Measurements from ENCODE around the gene GYG1.

Gene GYG1

DNA sequence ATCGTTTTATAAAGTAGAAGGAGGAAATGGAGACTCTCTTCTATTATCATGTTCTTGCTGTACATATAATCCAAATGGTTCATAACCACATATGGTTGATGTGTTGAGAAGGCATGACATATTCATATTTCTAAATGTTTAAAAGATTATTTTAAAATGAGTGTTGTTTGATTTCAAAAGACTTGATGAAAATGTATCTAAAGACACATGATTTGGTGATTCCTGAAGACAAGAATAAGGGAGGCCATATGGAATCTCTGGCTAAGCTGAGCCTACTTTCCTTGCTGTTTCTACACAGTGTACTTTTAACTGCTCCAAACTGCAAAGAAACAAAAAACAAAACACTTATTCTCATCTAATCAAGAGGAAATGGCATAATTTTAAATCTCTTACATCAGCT is 23.0 kb upstream of the GYG1 start:
- no peaks in the 10 kb centered on the region for H3K4me1 ChIP-seq (ENCODE audit: control extremely low read depth in 1 of 4, control insufficient read depth in 4 of 4, insufficient read depth in 4 of 4, low read length in 3 of 4)
- POLR2A ChIA-PET: no interaction called here
- CTCF ChIA-PET: interaction anchor here (2.7 kb wide), 1 partner anchor 11 kb away, joined by 9 read pairs; no protein-coding TSS in a partner anchor
- H3K27ac ChIP-seq (ENCODE audit: insufficient read depth in 1 of 2, low read depth in 1 of 2, low read length in 2 of 2, poor library complexity in 1 of 2, severe bottlenecking in 2 of 2): no peak overlapping the region
- no peaks in the 10 kb centered on the region for H3K9me3 ChIP-seq (ENCODE audit: control extremely low read depth in 1 of 5, control insufficient read depth in 4 of 5, insufficient read depth in 2 of 5, low read depth in 1 of 5, low read length in 4 of 5)
- H3K27me3 ChIP-seq (replicated peaks in 2 of 5; ENCODE audit: control insufficient read depth in 4 of 5, insufficient read depth in 5 of 5, low read length in 4 of 5): no peaks in the 10 kb centered on the region
- no peak for DNase-seq
- H3K36me3 ChIP-seq (ENCODE audit: control insufficient read depth in 4 of 4, insufficient read depth in 4 of 4, low read length in 3 of 4): no peaks in the 10 kb centered on the region
- WGBS (ENCODE audit: insufficient coverage): no CpG with 5 or more reads among the region's 1 CpG
- H3K4me3 ChIP-seq (ENCODE audit: control insufficient read depth in 1 of 7, extremely low read depth in 1 of 7, insufficient read depth in 4 of 7, low read depth in 2 of 7, low read length in 6 of 7): no peak overlapping the region

DNA sequence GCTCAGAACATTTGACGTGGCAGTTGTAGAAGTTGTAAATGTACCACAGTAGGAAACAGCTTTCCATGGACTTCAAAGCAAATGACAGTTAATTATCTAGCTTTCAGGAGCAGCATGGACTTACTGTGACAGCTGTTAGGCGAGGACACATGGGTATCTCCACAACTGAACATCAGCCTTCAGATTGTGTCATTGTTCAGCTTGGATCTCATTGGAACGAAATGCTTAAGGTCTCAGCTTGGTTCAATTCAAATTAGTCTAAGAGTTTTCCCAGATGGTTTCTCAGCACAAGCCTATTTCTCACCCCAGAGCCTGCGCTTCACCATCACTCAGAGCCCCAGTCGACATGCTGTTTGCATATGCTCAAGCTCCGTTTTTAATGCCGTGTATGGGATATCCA is 21.1 kb upstream of the GYG1 start:
- DNase-seq: no peak
- Histone ChIP-seq H3K4me3 (ENCODE audit: control insufficient read depth in 1 of 7, extremely low read depth in 1 of 7, insufficient read depth in 4 of 7, low read depth in 2 of 7, low read length in 6 of 7) (no peak overlapping the region), H3K27ac (ENCODE audit: insufficient read depth in 1 of 2, low read depth in 1 of 2, low read length in 2 of 2, poor library complexity in 1 of 2, severe bottlenecking in 2 of 2) (no peak overlapping the region), H3K27me3 (replicated peaks in 2 of 5; ENCODE audit: control insufficient read depth in 4 of 5, insufficient read depth in 5 of 5, low read length in 4 of 5) (no peaks in the 10 kb centered on the region), H3K9me3 (ENCODE audit: control extremely low read depth in 1 of 5, control insufficient read depth in 4 of 5, insufficient read depth in 2 of 5, low read depth in 1 of 5, low read length in 4 of 5) (peaks cover 0 to under 1% (median 0%) of the 10 kb centered on the region in 5 experiments), H3K4me1 (ENCODE audit: control extremely low read depth in 1 of 4, control insufficient read depth in 4 of 4, insufficient read depth in 4 of 4, low read length in 3 of 4) (no peaks in the 10 kb centered on the region), H3K36me3 (ENCODE audit: control insufficient read depth in 4 of 4, insufficient read depth in 4 of 4, low read length in 3 of 4) (no peaks in the 10 kb centered on the region)
- ChIA-PET CTCF (interaction anchor here (0.8 to 1.6 kb wide), 3 partner anchors 16 to 59 kb away, joined by 3 read pairs; no protein-coding TSS in a partner anchor), POLR2A (interaction anchor here (0.7 kb wide), 1 partner anchor 10 kb away, joined by 3 read pairs; no protein-coding TSS in a partner anchor)
- WGBS (ENCODE audit: insufficient coverage): 100% methylated on average over 4 of the region's 7 CpGs

DNA sequence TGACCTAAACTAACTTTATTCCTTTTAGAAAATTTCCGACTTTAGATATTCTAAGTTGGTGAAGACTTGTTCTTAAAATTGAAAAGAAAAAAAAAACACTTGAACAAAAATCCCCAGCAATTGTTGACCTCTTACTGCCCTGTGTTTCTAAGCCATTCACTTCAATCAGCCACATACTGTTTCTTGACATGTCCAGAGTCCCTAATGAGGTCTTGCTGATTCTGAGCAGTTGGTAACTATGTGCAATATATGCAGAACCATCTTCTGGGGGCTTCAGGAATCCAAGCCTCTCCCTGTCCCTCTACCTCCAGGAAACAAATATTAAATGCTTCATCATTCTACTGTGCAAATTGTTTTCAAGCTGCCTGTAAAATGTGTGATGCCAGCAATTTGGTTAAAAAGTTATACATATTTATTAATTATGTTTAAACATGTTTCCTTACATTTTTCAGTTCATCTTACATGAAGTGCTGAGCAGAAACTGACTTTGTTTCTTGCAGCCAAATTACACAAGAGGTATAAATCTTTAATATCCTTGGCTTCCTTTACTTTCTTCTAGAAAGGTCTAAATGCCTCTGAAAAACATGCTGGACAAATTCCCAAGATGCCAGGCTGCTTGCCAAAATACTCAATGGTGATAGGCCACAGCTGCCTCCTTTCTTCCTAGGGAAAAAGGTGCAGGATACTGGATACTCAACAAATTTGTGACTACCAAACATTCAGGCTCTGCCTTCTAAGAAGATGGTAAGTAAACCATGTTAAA is 19.8 kb upstream of the GYG1 start:
- ChIA-PET POLR2A (no interaction called here), CTCF (interaction anchor here (1.0 kb wide), 1 partner anchor 9 kb away, joined by 3 read pairs; no protein-coding TSS in a partner anchor)
- no peak for DNase-seq
- no peaks in the 10 kb centered on the region for H3K27me3 ChIP-seq (replicated peaks in 2 of 5; ENCODE audit: control insufficient read depth in 4 of 5, insufficient read depth in 5 of 5, low read length in 4 of 5)
- H3K4me1 ChIP-seq (ENCODE audit: control extremely low read depth in 1 of 4, control insufficient read depth in 4 of 4, insufficient read depth in 4 of 4, low read length in 3 of 4): no peaks in the 10 kb centered on the region
- WGBS (ENCODE audit: insufficient coverage): no CpG with 5 or more reads among the region's 1 CpG
- H3K27ac ChIP-seq (ENCODE audit: insufficient read depth in 1 of 2, low read depth in 1 of 2, low read length in 2 of 2, poor library complexity in 1 of 2, severe bottlenecking in 2 of 2): no peak overlapping the region
- H3K4me3 ChIP-seq (ENCODE audit: control insufficient read depth in 1 of 7, extremely low read depth in 1 of 7, insufficient read depth in 4 of 7, low read depth in 2 of 7, low read length in 6 of 7): no peak overlapping the region
- H3K9me3 ChIP-seq (ENCODE audit: control extremely low read depth in 1 of 5, control insufficient read depth in 4 of 5, insufficient read depth in 2 of 5, low read depth in 1 of 5, low read length in 4 of 5): peaks cover 0 to 7% (median 0%) of the 10 kb centered on the region in 5 experiments
- H3K36me3 ChIP-seq (ENCODE audit: control insufficient read depth in 4 of 4, insufficient read depth in 4 of 4, low read length in 3 of 4): no peaks in the 10 kb centered on the region

DNA sequence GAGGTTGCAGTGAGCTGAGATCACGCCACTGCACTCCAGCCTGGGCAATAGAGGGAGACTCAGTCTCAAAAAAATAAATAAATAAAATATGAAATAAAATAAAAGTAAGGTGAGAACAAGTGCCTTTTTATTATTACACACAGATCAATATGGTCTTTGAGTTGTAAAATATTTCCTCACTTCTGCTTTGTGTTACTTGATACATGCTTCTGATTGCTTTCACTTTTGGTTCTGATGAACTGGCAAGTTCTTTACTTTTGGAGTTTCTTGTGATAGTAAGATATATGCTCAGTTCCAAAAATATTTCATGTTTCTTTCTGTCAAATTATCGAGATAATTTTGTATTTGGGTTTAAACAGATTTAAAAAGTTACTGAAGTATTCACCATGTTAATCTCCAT is 16.6 kb upstream of the GYG1 start:
- ChIA-PET POLR2A (no interaction called here), CTCF (interaction anchor here (1.2 kb wide), 1 partner anchor 53 kb away, joined by 4 read pairs; no protein-coding TSS in a partner anchor)
- peaks cover 0 to 7% (median 0%) of the 10 kb centered on the region in 5 experiments for H3K9me3 ChIP-seq (ENCODE audit: control extremely low read depth in 1 of 5, control insufficient read depth in 4 of 5, insufficient read depth in 2 of 5, low read depth in 1 of 5, low read length in 4 of 5)
- no peaks in the 10 kb centered on the region for H3K36me3 ChIP-seq (ENCODE audit: control insufficient read depth in 4 of 4, insufficient read depth in 4 of 4, low read length in 3 of 4)
- no CpG with 5 or more reads among the region's 2 CpGs for WGBS (ENCODE audit: insufficient coverage)
- H3K27me3 ChIP-seq (replicated peaks in 2 of 5; ENCODE audit: control insufficient read depth in 4 of 5, insufficient read depth in 5 of 5, low read length in 4 of 5): no peaks in the 10 kb centered on the region
- no peak overlapping the region for H3K4me3 ChIP-seq (ENCODE audit: control insufficient read depth in 1 of 7, extremely low read depth in 1 of 7, insufficient read depth in 4 of 7, low read depth in 2 of 7, low read length in 6 of 7)
- no peak overlapping the region for H3K27ac ChIP-seq (ENCODE audit: insufficient read depth in 1 of 2, low read depth in 1 of 2, low read length in 2 of 2, poor library complexity in 1 of 2, severe bottlenecking in 2 of 2)
- DNase-seq: peak in 2 of 3 donors; percentile 54 to 68
- H3K4me1 ChIP-seq (ENCODE audit: control extremely low read depth in 1 of 4, control insufficient read depth in 4 of 4, insufficient read depth in 4 of 4, low read length in 3 of 4): no peaks in the 10 kb centered on the region

- H3K4me3 ChIP-seq (ENCODE audit: control insufficient read depth in 1 of 7, extremely low read depth in 1 of 7, insufficient read depth in 4 of 7, low read depth in 2 of 7, low read length in 6 of 7): no peak overlapping the region
- ChIA-PET CTCF (interaction anchor here (1.2 kb wide), 1 partner anchor 53 kb away, joined by 4 read pairs; no protein-coding TSS in a partner anchor), POLR2A (no interaction called here)
- peaks cover 0 to 7% (median 0%) of the 10 kb centered on the region in 5 experiments for H3K9me3 ChIP-seq (ENCODE audit: control extremely low read depth in 1 of 5, control insufficient read depth in 4 of 5, insufficient read depth in 2 of 5, low read depth in 1 of 5, low read length in 4 of 5)
- no peaks in the 10 kb centered on the region for H3K36me3 ChIP-seq (ENCODE audit: control insufficient read depth in 4 of 4, insufficient read depth in 4 of 4, low read length in 3 of 4)
- H3K27me3 ChIP-seq (replicated peaks in 2 of 5; ENCODE audit: control insufficient read depth in 4 of 5, insufficient read depth in 5 of 5, low read length in 4 of 5): no peaks in the 10 kb centered on the region
- no peak overlapping the region for H3K27ac ChIP-seq (ENCODE audit: insufficient read depth in 1 of 2, low read depth in 1 of 2, low read length in 2 of 2, poor library complexity in 1 of 2, severe bottlenecking in 2 of 2)
- H3K4me1 ChIP-seq (ENCODE audit: control extremely low read depth in 1 of 4, control insufficient read depth in 4 of 4, insufficient read depth in 4 of 4, low read length in 3 of 4): no peaks in the 10 kb centered on the region
- 82% methylated on average over 6 of the region's 6 CpGs for WGBS (ENCODE audit: insufficient coverage)
- DNase-seq: no peak
Observed at GRCh38 chr3:148975248-148975647, 16.1 kb upstream of the GYG1 start.

DNA sequence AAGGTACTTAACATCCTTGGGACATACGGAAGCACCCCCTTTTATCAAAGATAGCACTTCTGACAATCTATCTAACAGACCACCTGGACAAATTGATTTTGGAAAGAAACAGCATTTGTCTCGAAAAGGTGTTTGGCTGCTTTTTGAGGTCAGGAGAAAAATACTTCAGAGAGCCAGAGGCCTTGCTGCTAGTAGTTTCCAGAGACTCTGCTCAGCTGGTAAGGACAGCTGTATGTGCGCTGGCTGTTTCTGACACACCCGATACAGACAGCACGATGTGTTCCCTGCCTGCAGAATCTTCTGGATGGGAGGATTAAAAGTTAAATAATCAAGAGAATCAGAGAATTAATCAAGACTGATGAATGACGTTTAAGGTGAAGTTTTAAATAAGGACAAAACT is 15.6 kb upstream of the GYG1 start:
- no peak overlapping the region for H3K4me3 ChIP-seq (ENCODE audit: control insufficient read depth in 1 of 7, extremely low read depth in 1 of 7, insufficient read depth in 4 of 7, low read depth in 2 of 7, low read length in 6 of 7)
- peaks cover 0 to 7% (median 0%) of the 10 kb centered on the region in 5 experiments for H3K9me3 ChIP-seq (ENCODE audit: control extremely low read depth in 1 of 5, control insufficient read depth in 4 of 5, insufficient read depth in 2 of 5, low read depth in 1 of 5, low read length in 4 of 5)
- CTCF ChIA-PET: interaction anchor here (1.2 kb wide), 1 partner anchor 52 kb away, joined by 4 read pairs; no protein-coding TSS in a partner anchor
- H3K36me3 ChIP-seq (ENCODE audit: control insufficient read depth in 4 of 4, insufficient read depth in 4 of 4, low read length in 3 of 4): no peaks in the 10 kb centered on the region
- POLR2A ChIA-PET: no interaction called here
- no peak for DNase-seq
- H3K27ac ChIP-seq (ENCODE audit: insufficient read depth in 1 of 2, low read depth in 1 of 2, low read length in 2 of 2, poor library complexity in 1 of 2, severe bottlenecking in 2 of 2): no peak overlapping the region
- H3K27me3 ChIP-seq (replicated peaks in 2 of 5; ENCODE audit: control insufficient read depth in 4 of 5, insufficient read depth in 5 of 5, low read length in 4 of 5): no peaks in the 10 kb centered on the region
- 95% methylated on average over 6 of the region's 6 CpGs for WGBS (ENCODE audit: insufficient coverage)
- H3K4me1 ChIP-seq (ENCODE audit: control extremely low read depth in 1 of 4, control insufficient read depth in 4 of 4, insufficient read depth in 4 of 4, low read length in 3 of 4): no peaks in the 10 kb centered on the region

GRCh38 chr3:148981273-148981672 is 10.1 kb upstream of the GYG1 start:
- WGBS (ENCODE audit: insufficient coverage): 89% methylated on average over 1 of the region's 1 CpG
- Histone ChIP-seq H3K4me3 (ENCODE audit: control insufficient read depth in 1 of 7, extremely low read depth in 1 of 7, insufficient read depth in 4 of 7, low read depth in 2 of 7, low read length in 6 of 7) (no peak overlapping the region), H3K27me3 (replicated peaks in 2 of 5; ENCODE audit: control insufficient read depth in 4 of 5, insufficient read depth in 5 of 5, low read length in 4 of 5) (no peaks in the 10 kb centered on the region), H3K4me1 (ENCODE audit: control extremely low read depth in 1 of 4, control insufficient read depth in 4 of 4, insufficient read depth in 4 of 4, low read length in 3 of 4) (no peaks in the 10 kb centered on the region), H3K9me3 (ENCODE audit: control extremely low read depth in 1 of 5, control insufficient read depth in 4 of 5, insufficient read depth in 2 of 5, low read depth in 1 of 5, low read length in 4 of 5) (peaks cover 0 to 2% (median 0%) of the 10 kb centered on the region in 5 experiments), H3K27ac (ENCODE audit: insufficient read depth in 1 of 2, low read depth in 1 of 2, low read length in 2 of 2, poor library complexity in 1 of 2, severe bottlenecking in 2 of 2) (no peak overlapping the region), H3K36me3 (ENCODE audit: control insufficient read depth in 4 of 4, insufficient read depth in 4 of 4, low read length in 3 of 4) (no peaks in the 10 kb centered on the region)
- POLR2A ChIA-PET: no interaction called here
- DNase-seq: no peak
- CTCF ChIA-PET: interaction anchor here (0.5 to 1.6 kb wide), 4 partner anchors 9 to 148 kb away, joined by 3 to 4 read pairs (median 4); no protein-coding TSS in a partner anchor
